Cortex of kidney (tissue), 1 donor: Measurements from ENCODE around the gene SYCE1L.
"Not testable (repeated sequence)": the region's sequence is repeated elsewhere in the genome, so short reads cannot be mapped to it uniquely, and the experiment has no call there.

Source experiments
- DNase-seq: peaks from one replicate; lab custom pipeline; 2025; lab: John Stamatoyannopoulos, UW

The SYCE1L gene

GRCh38 chr16:77206533-77206932 lies 7.3 kb downstream of the SYCE1L start:
- no peak for DNase-seq

- DNase-seq, result no peak
Measured at GRCh38 chr16:77207030-77207429, 7.8 kb downstream of the SYCE1L start.

- no peak for DNase-seq
Measured at GRCh38 chr16:77208382-77208781, 9.2 kb downstream of the SYCE1L start.

- DNase-seq, result no peak
Measured at GRCh38 chr16:77211880-77212740, 12.9 kb downstream of the SYCE1L start.

GRCh38 chr16:77212741-77213541 lies 13.7 kb downstream of the SYCE1L start:
- DNase-seq, result no peak

- DNase-seq, result no peak
Measured at GRCh38 chr16:77213542-77214106, 14.4 kb downstream of the SYCE1L start.

GRCh38 chr16:77214411-77215138 lies 15.4 kb downstream of the SYCE1L start:
- no peak for DNase-seq

GRCh38 chr16:77219437-77219836 lies 20.2 kb downstream of the SYCE1L start:
- no peak for DNase-seq

GRCh38 chr16:77220427-77220826 lies 21.2 kb downstream of the SYCE1L start:
- no peak for DNase-seq

- no peak for DNase-seq
Measured at GRCh38 chr16:77221482-77221881, 22.3 kb downstream of the SYCE1L start.

- DNase-seq, result no peak
Measured at GRCh38 chr16:77223184-77223583, 24.0 kb downstream of the SYCE1L start.

- DNase-seq, result no peak
Measured at GRCh38 chr16:77225182-77225581, 26.0 kb downstream of the SYCE1L start.

GRCh38 chr16:77227745-77228144 lies 28.5 kb downstream of the SYCE1L start:
- DNase-seq, result no peak

- DNase-seq, result no peak
Measured at GRCh38 chr16:77231047-77231446, 31.8 kb downstream of the SYCE1L start.

GRCh38 chr16:77233799-77234519 lies 34.8 kb downstream of the SYCE1L start:
- no peak for DNase-seq

GRCh38 chr16:77234611-77235010 lies 35.4 kb downstream of the SYCE1L start:
- DNase-seq, result no peak

- DNase-seq, result no peak
Measured at GRCh38 chr16:77236063-77236511, 36.9 kb downstream of the SYCE1L start.

- DNase-seq, result no peak
Measured at GRCh38 chr16:77238593-77238992, 39.4 kb downstream of the SYCE1L start.

- DNase-seq, result not testable (repeated sequence)
Measured at GRCh38 chr16:77242471-77242870, 43.3 kb downstream of the SYCE1L start.

GRCh38 chr16:77246150-77246549 lies 46.9 kb downstream of the SYCE1L start:
- DNase-seq, result no peak

GRCh38 chr16:77250400-77250799 lies 51.2 kb downstream of the SYCE1L start:
- DNase-seq, result no peak
